ENCODE measurements around the gene ADSS2. TPM values are rescaled to one million over a fixed set of nuclear protein-coding genes. Genes with fewer than 3 reads are reported as not detected.
"Not testable (repeated sequence)": the region's sequence is repeated elsewhere in the genome, so short reads cannot be mapped to it uniquely, and the experiment has no call there.

ADSS2 gene
- total RNA-seq, 1 donor from 2014 or later = 38.7 TPM

DNA sequence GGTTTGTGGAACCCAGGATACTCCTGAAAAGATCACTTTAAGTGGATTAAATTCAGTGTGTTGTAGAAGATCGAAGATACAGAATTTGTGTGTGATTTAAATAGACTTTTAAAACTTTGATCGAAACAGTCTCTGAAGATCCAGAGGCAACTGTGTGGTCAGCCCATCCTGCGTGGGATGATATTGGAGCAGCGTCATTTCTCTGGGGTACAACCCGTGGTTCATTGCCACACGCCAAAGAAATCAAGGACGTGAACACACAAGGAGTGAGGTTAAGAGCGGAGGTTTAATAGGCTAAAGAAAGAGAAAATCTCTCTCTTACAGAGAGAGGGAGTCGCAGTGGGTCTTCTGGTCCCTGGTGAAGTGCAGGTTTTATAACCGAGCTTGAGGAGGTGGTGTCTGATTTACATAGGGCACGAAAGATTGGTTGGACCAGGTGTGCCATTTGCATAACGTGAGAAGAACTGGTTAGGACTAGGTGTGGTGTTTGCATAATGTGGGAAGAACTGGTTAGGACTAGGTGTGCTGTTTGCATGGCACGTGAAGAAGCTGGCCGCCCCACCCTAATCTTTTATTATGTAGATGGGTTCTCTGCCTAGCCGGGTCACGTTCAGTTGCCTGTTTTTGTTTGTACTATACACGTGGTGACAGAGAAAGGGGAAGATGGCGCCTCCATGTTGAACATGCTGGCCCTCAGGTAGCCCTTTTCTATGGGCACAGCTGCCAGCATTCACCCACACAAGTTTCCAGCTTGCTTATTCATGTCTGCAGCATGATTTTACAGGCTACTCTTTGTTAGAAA, 82.3 kb downstream of the ADSS2 start:
- Mint-ChIP-seq H3K36me3 (no peaks in the 10 kb centered on the region), H3K9me3 (peaks cover 4% of the 10 kb centered on the region), H3K4me1 (ENCODE audit: unreplicated experiment) (no peaks in the 10 kb centered on the region), H3K27ac (peak overlapping the region; percentile 36), H3K4me3 (no peak overlapping the region), H3K27me3 (no peaks in the 10 kb centered on the region)
- TF ChIP-seq, protein P1, sequence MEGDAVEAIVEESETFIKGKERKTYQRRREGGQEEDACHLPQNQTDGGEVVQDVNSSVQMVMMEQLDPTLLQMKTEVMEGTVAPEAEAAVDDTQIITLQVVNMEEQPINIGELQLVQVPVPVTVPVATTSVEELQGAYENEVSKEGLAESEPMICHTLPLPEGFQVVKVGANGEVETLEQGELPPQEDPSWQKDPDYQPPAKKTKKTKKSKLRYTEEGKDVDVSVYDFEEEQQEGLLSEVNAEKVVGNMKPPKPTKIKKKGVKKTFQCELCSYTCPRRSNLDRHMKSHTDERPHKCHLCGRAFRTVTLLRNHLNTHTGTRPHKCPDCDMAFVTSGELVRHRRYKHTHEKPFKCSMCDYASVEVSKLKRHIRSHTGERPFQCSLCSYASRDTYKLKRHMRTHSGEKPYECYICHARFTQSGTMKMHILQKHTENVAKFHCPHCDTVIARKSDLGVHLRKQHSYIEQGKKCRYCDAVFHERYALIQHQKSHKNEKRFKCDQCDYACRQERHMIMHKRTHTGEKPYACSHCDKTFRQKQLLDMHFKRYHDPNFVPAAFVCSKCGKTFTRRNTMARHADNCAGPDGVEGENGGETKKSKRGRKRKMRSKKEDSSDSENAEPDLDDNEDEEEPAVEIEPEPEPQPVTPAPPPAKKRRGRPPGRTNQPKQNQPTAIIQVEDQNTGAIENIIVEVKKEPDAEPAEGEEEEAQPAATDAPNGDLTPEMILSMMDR (conservative IDR thresholded peaks at IDR 0.05) = no peak
- DNase-seq (ENCODE audit: extremely low spot score, unreplicated experiment) = no peak

DNA sequence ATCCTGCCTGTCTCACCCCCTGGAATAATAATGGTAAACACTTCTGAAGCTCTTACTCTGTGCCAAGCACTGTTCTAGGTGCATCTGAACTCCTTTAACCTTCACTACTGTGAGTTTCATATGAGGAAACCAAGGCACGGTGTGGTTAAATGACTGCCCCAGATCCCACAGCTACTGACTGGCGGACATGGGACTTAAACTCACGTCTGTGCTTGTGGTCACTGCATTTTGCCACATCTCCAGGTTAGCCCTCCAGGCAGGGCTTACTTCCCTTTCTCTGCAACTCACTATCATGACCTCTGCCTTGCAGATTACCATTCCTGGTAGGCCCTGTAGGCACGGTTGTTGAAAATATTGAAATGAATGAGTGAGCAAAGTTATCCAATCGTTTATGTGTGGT, 83.4 kb downstream of the ADSS2 start:
- peaks cover 4% of the 10 kb centered on the region for H3K9me3 Mint-ChIP-seq

DNA sequence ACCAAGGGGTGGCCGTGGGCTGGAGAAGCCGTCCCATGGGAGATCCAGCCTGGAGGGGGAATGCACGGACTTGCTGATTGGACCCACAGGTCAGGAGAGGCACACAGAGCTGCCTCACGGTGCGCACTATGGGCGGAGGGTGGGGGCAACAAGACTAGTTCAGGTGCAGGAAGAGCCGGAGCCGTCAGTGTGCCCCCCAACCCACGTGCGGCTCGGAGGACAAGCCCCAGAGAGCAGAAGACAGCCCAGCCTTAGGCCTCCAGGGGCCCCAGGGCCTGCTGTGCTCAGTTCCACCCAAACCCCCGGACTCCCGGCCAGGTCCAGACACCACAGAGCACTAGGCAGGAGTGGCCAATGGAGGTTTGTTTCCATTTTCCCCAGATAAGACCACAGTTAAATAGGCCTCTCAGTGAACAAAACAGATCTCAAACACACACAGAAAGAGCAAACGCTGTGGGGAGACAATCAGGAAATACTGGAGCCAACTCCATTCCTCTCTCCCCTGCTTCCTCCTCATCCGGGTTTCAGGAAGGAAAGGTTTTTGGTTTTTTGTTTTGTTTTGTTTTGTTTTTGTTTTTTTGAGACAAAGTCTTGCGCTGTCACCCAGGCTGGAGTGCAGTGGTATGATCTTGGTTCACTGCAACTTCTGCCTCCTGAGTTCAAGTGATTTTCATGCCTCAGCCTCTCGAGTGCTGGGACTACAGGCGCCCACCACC, 84.2 kb downstream of the ADSS2 start:
- H3K4me1 Mint-ChIP-seq (ENCODE audit: unreplicated experiment) = peaks cover 1% of the 10 kb centered on the region
- no peak overlapping the region for H3K4me3 Mint-ChIP-seq
- no peaks in the 10 kb centered on the region for H3K36me3 Mint-ChIP-seq
- H3K27me3 Mint-ChIP-seq = no peaks in the 10 kb centered on the region
- TF ChIP-seq, protein P1 (conservative IDR thresholded peaks at IDR 0.05) = no peak
- no peak overlapping the region for H3K27ac Mint-ChIP-seq
- no peak for DNase-seq (ENCODE audit: extremely low spot score, unreplicated experiment)
- H3K9me3 Mint-ChIP-seq = peaks cover 4% of the 10 kb centered on the region

More for the DNA sequence above, 83.4 kb downstream of the ADSS2 start:
- H3K27me3 Mint-ChIP-seq = no peaks in the 10 kb centered on the region
- no peak overlapping the region for H3K27ac Mint-ChIP-seq
- no peaks in the 10 kb centered on the region for H3K4me1 Mint-ChIP-seq (ENCODE audit: unreplicated experiment)
- no peaks in the 10 kb centered on the region for H3K36me3 Mint-ChIP-seq
- TF ChIP-seq, protein P1 (conservative IDR thresholded peaks at IDR 0.05) = no peak
- DNase-seq (ENCODE audit: extremely low spot score, unreplicated experiment) = no peak
- H3K4me3 Mint-ChIP-seq = no peak overlapping the region

DNA sequence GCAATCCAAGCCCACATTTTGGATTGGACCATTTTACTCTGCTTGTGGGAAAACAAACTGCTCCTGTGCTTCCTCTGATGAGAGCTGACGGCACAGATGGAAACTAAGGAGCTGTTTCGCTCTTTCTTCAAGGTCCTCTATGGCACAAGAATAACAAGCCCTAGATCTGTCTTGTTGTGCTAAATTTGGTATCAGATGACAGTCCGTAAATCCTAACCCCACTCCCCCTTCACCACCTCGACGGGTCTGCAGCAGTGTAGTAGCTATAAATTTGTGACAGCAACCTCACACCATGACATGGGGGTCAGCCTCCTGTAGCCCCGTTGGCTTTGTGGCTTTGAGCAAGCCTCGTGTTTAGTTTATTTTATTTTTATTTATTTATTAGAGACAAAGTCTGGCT, 85.9 kb downstream of the ADSS2 start:
- H3K9me3 Mint-ChIP-seq = peaks cover 4% of the 10 kb centered on the region
- peaks cover 13% of the 10 kb centered on the region for H3K4me1 Mint-ChIP-seq (ENCODE audit: unreplicated experiment)
- H3K4me3 Mint-ChIP-seq = no peak overlapping the region
- H3K27ac Mint-ChIP-seq = no peak overlapping the region
- no peak for DNase-seq (ENCODE audit: extremely low spot score, unreplicated experiment)
- TF ChIP-seq, protein P1 (conservative IDR thresholded peaks at IDR 0.05) = no peak
- no peaks in the 10 kb centered on the region for H3K36me3 Mint-ChIP-seq
- no peaks in the 10 kb centered on the region for H3K27me3 Mint-ChIP-seq

DNA sequence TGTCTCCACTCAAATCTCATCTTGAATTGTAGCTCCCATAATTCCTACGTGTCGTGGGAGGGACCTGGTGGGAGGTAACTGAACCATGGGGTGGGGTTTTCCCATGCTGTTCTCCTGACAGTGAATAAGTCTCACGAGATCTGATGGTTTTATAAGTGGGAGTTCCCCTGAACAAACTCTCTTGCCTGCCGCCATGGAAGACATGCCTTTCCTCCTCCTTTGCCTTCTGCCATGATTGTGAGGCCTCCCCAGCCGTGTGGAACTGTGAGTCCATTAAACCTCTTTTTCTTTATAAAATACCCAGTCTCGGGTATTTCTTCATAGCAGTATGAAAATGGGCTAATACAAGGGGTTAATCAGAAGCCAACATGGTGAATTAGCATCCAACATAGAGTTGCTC, 86.4 kb downstream of the ADSS2 start:
- H3K36me3 Mint-ChIP-seq; DNase-seq (ENCODE audit: extremely low spot score, unreplicated experiment); H3K9me3 Mint-ChIP-seq; H3K27me3 Mint-ChIP-seq; H3K27ac Mint-ChIP-seq; H3K4me3 Mint-ChIP-seq: not testable (repeated sequence)
- H3K4me1 Mint-ChIP-seq (ENCODE audit: unreplicated experiment) = peaks cover 15% of the 10 kb centered on the region

DNA sequence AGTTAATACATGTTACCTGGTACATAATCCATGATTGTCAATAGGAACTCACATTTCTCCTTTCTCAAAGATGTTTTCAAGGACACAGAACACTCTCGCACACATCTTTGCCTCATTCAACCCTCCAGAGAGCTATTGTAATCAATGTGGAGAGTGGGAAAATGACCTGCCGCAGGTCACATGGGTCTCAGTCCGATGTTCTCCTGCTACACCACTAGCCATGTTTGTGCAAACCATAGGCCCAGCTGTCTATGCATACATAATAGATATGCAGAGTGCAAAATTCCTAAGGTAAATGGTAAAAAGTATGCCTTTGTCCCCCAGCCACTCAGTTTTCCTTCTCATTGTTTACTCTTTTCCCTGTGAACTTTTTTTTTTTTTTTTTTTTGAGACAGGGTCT, 89.2 kb downstream of the ADSS2 start:
- TF ChIP-seq, protein P1 (conservative IDR thresholded peaks at IDR 0.05) = no peak
- peak overlapping the region; percentile 61 for H3K27ac Mint-ChIP-seq
- no peak overlapping the region for H3K4me3 Mint-ChIP-seq
- no peaks in the 10 kb centered on the region for H3K27me3 Mint-ChIP-seq
- H3K9me3 Mint-ChIP-seq = no peaks in the 10 kb centered on the region
- H3K4me1 Mint-ChIP-seq (ENCODE audit: unreplicated experiment) = peaks cover 15% of the 10 kb centered on the region
- DNase-seq (ENCODE audit: extremely low spot score, unreplicated experiment) = no peak
- H3K36me3 Mint-ChIP-seq = no peaks in the 10 kb centered on the region
